Esophagus squamous epithelium (tissue), 4 donors: ENCODE results near the gene RTN4RL1.
A peak's percentile ranks its signal among the peaks of the same experiment; 100 is the strongest.

Experiments
- POLR2A ChIP-seq, 4 donors: fragments of 450-650 bp; IDR thresholded peaks; one replicate each; pipeline ENCODE4 v1.6.1; 2017; ENCODE audit warnings: antibody characterized with exemption in 4 of 4, mild to moderate bottlenecking in 4 of 4, moderate library complexity in 3 of 4
- TF ChIP-seq, protein P1 (sequence below), 6 experiments: fragments of 450-650 bp in 4 of 6; fragments of 200-600 bp in 2 of 6; sonication (generic) in 2 of 6; IDR thresholded peaks; one replicate each; pipeline ENCODE4 v1.5.1; 2016 to 2019; ENCODE audit warnings: antibody characterized with exemption in 6 of 6, mild to moderate bottlenecking in 4 of 6, moderate library complexity in 4 of 6

DNA sequence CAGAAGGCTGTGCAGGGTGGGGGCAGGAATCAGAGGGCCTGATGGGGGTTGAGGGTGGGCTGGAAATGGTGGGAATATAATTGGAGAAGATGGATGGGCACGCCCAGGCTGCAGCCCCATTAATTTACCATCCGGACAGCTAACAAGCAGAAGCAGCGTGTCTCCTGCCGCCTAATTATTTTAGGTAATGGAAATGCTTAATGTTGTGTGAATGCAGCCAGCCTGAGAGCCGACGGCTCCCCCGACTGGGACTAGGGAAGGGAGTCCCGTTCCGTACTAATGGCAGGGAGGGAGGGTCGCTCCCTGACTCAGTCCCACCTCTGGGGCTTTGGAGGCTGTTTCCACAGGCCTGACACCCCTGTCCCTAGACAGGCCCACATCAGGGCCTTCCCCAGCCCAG, 12.0 kb upstream of the RTN4RL1 start:
- TF ChIP-seq, protein P1, sequence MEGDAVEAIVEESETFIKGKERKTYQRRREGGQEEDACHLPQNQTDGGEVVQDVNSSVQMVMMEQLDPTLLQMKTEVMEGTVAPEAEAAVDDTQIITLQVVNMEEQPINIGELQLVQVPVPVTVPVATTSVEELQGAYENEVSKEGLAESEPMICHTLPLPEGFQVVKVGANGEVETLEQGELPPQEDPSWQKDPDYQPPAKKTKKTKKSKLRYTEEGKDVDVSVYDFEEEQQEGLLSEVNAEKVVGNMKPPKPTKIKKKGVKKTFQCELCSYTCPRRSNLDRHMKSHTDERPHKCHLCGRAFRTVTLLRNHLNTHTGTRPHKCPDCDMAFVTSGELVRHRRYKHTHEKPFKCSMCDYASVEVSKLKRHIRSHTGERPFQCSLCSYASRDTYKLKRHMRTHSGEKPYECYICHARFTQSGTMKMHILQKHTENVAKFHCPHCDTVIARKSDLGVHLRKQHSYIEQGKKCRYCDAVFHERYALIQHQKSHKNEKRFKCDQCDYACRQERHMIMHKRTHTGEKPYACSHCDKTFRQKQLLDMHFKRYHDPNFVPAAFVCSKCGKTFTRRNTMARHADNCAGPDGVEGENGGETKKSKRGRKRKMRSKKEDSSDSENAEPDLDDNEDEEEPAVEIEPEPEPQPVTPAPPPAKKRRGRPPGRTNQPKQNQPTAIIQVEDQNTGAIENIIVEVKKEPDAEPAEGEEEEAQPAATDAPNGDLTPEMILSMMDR (IDR thresholded peaks at IDR 0.05) = no peak
- TF ChIP-seq POLR2A (IDR thresholded peaks at IDR 0.05) = peak in 1 of 4 donors; percentile 6
